Keratinocyte (primary cell): Measurements from ENCODE around the gene TSPAN8. TPM values are rescaled to one million over a fixed set of nuclear protein-coding genes. Genes with fewer than 3 reads are reported as not detected.

Experiments
- DNase-seq: peaks from one replicate; pipeline ENCODE4 v3.0.0-alpha.2; 2011; ENCODE audit warnings: low read depth, missing footprints, low spot score
- FAIRE-seq: peaks from 2 replicates; lab custom pipeline; 2011; peaks lifted over from hg19 to GRCh38; lab: Jason Lieb, UNC
- H2AFZ ChIP-seq: 2 replicates; pipeline ENCODE4 v1.6.0; 2012; ENCODE audit warnings: low read length, control low read depth, inconsistent platforms; ENCODE audit not compliant: control insufficient read depth
- H3K27ac ChIP-seq: 2 replicates; pipeline ENCODE4 v1.5.1; 2011; ENCODE audit warnings: low read length; ENCODE audit not compliant: control insufficient read depth, insufficient read depth
- H3K27me3 ChIP-seq: 3 replicates; pipeline ENCODE4 v1.6.0; 2011; ENCODE audit warnings: low read length; ENCODE audit not compliant: control insufficient read depth, insufficient read depth; ENCODE audit errors: extremely low read depth
- H3K36me3 ChIP-seq, 2 experiments: 2 replicates in 1 of 2; 3 replicates in 1 of 2; pipeline ENCODE4 v1.5.1; 2011; ENCODE audit warnings: low read length in 2 of 2, mild to moderate bottlenecking in 1 of 2; ENCODE audit not compliant: control insufficient read depth in 2 of 2, insufficient read depth in 2 of 2; ENCODE audit errors: extremely low read depth in 1 of 2
- H3K4me1 ChIP-seq: 3 replicates; pipeline ENCODE4 v1.5.1; 2011; ENCODE audit warnings: low read length; ENCODE audit not compliant: control insufficient read depth, insufficient read depth; ENCODE audit errors: extremely low read depth
- H3K4me2 ChIP-seq: 3 replicates; pipeline ENCODE4 v1.6.0; 2011; ENCODE audit warnings: low read depth, low read length; ENCODE audit not compliant: control insufficient read depth, insufficient read depth; ENCODE audit errors: extremely low read depth
- H3K4me3 ChIP-seq, 3 experiments: fragments of 200-600 bp in 1 of 3; sonication (generic) in 1 of 3; 2 replicates in 2 of 3; 3 replicates in 1 of 3; pipeline ENCODE4 v1.5.1; 2011 to 2016; ENCODE audit warnings: low read length in 3 of 3, mild to moderate bottlenecking in 3 of 3, control low read depth in 2 of 3, inconsistent platforms in 1 of 3, low read depth in 1 of 3, mixed read lengths in 1 of 3, mixed run types in 1 of 3, moderate library complexity in 1 of 3; ENCODE audit not compliant: control insufficient read depth in 2 of 3, insufficient read depth in 2 of 3; ENCODE audit errors: extremely low read depth in 1 of 3
- H3K79me2 ChIP-seq: 2 replicates; pipeline ENCODE4 v1.6.0; 2012; ENCODE audit warnings: low read length; ENCODE audit not compliant: control insufficient read depth, insufficient read depth
- H3K9ac ChIP-seq: 3 replicates; pipeline ENCODE4 v1.6.0; 2011; ENCODE audit warnings: low read length; ENCODE audit not compliant: control insufficient read depth, insufficient read depth; ENCODE audit errors: extremely low read depth
- H3K9me1 ChIP-seq: 3 replicates; pipeline ENCODE4 v1.6.0; 2011; ENCODE audit warnings: low read length; ENCODE audit not compliant: control insufficient read depth, insufficient read depth; ENCODE audit errors: extremely low read depth
- H3K9me3 ChIP-seq: 2 replicates; pipeline ENCODE4 v1.5.1; 2012; ENCODE audit warnings: low read depth, low read length; ENCODE audit not compliant: control insufficient read depth
- H4K20me1 ChIP-seq: 3 replicates; pipeline ENCODE4 v1.6.0; 2011; ENCODE audit warnings: low read length; ENCODE audit not compliant: control insufficient read depth, insufficient read depth; ENCODE audit errors: extremely low read depth
- EZH2 ChIP-seq: IDR thresholded peaks from one replicate; pipeline ENCODE4 v1.6.1; 2012; ENCODE audit warnings: inconsistent platforms, mild to moderate bottlenecking, low read length, moderate library complexity
- dilution Hi-C: fragments of 300-500 bp; cut with MboI; formaldehyde crosslinking; loops from one replicate; pipeline ENCODE4 v1.7.0; 2020; ENCODE audit warnings: low sequenced_read_pairs; ENCODE audit not compliant: extremely low pct_ligation_motif_present
- polyA plus RNA-seq, 5 experiments: library from polyadenylated mRNA; depleted of rRNA in 3 of 5; stranded (reverse) in 3 of 5; stranded (forward) in 1 of 5; unstranded in 1 of 5; fragments of >200 nt; gene quantifications; 1 replicate in 1 of 5; 2 replicates in 3 of 5; 3 replicates in 1 of 5; pipeline versions ENCODE4 v1.2.1 to v1.2.3, GENCODE V29; 2011 to 2012; ENCODE audit warnings: missing spikeins in 2 of 5, low read depth in 1 of 5, low replicate concordance in 1 of 5
- TF ChIP-seq, protein P1 (sequence below), 3 experiments: IDR thresholded peaks in 1 of 3; conservative IDR thresholded peaks in 1 of 3; optimal IDR thresholded peaks in 1 of 3; 2 replicates in 2 of 3; 3 replicates in 1 of 3; pipeline versions ENCODE3 to v1.5.1; 2011; ENCODE audit warnings: low read length in 3 of 3, mild to moderate bottlenecking in 3 of 3, moderate library complexity in 2 of 3, control low read depth in 1 of 3, inconsistent platforms in 1 of 3; ENCODE audit not compliant: insufficient read depth in 2 of 3; ENCODE audit errors: extremely low read depth in 1 of 3

TSPAN8 gene
- polyA plus RNA-seq, 1 donor (not counting 4 experiments of a cell fraction or from before 2014, with no cell fraction given): not detected

DNA sequence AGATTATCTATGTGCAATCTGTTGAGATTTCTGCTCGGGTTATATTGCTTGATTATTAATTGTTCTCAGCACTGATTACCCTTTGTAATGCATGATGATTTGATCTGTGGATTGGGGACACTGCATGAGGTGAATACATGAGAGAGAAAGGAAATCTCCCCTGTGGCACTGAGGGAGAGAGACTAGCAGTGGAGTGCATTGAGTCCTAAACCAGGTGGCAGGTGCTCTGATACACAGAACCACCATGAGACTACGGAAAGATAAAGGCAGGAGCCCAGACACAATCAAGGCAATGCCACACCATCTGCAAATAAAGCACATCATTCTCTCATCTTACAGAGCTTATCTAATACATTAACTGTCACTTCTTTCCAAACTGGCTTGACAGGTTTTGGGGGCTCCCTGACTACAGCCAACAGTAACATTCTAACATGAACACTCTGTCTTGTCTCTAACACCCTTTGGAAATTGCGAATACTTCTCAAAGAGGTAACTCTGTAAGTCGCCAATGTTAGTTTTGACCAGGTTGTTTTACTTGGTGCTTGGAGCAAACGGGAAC, 37.6 kb upstream of the TSPAN8 start:
- no peaks in the 10 kb centered on the region for H3K36me3 ChIP-seq
- H4K20me1 ChIP-seq: no peaks in the 10 kb centered on the region
- dilution Hi-C loops: no loop called here
- H2AFZ ChIP-seq: no peak overlapping the region
- H3K9me1 ChIP-seq: no peaks in the 10 kb centered on the region
- DNase-seq (no peak), FAIRE-seq (no peak)
- H3K27me3 ChIP-seq: no peaks in the 10 kb centered on the region
- H3K9ac ChIP-seq: no peak overlapping the region
- H3K27ac ChIP-seq: no peak overlapping the region
- no peaks in the 10 kb centered on the region for H3K79me2 ChIP-seq
- TF ChIP-seq, protein P1, sequence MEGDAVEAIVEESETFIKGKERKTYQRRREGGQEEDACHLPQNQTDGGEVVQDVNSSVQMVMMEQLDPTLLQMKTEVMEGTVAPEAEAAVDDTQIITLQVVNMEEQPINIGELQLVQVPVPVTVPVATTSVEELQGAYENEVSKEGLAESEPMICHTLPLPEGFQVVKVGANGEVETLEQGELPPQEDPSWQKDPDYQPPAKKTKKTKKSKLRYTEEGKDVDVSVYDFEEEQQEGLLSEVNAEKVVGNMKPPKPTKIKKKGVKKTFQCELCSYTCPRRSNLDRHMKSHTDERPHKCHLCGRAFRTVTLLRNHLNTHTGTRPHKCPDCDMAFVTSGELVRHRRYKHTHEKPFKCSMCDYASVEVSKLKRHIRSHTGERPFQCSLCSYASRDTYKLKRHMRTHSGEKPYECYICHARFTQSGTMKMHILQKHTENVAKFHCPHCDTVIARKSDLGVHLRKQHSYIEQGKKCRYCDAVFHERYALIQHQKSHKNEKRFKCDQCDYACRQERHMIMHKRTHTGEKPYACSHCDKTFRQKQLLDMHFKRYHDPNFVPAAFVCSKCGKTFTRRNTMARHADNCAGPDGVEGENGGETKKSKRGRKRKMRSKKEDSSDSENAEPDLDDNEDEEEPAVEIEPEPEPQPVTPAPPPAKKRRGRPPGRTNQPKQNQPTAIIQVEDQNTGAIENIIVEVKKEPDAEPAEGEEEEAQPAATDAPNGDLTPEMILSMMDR (optimal IDR thresholded peaks at IDR 0.05 in 1 of 3, IDR thresholded peaks at IDR 0.05 in 1 of 3, conservative IDR thresholded peaks at IDR 0.05 in 1 of 3; ENCODE audit: extremely low read depth in 1 of 3, insufficient read depth in 2 of 3, low read length in 3 of 3): no peak
- no peak for TF ChIP-seq EZH2
- H3K4me2 ChIP-seq: no peak overlapping the region
- H3K4me1 ChIP-seq: no peaks in the 10 kb centered on the region
- H3K4me3 ChIP-seq: no peak overlapping the region
- no peaks in the 10 kb centered on the region for H3K9me3 ChIP-seq

- dilution Hi-C loops: no loop called here
Measured at GRCh38 chr12:71194657-71195056, 36.9 kb upstream of the TSPAN8 start.

More at GRCh38 chr12:71194657-71195056, 36.9 kb upstream of the TSPAN8 start:
- no peaks in the 10 kb centered on the region for H3K9me3 ChIP-seq
- no peaks in the 10 kb centered on the region for H3K36me3 ChIP-seq
- H3K9me1 ChIP-seq: no peaks in the 10 kb centered on the region
- H3K27ac ChIP-seq: no peak overlapping the region
- no peaks in the 10 kb centered on the region for H3K4me1 ChIP-seq
- H3K4me2 ChIP-seq: no peak overlapping the region
- H4K20me1 ChIP-seq: no peaks in the 10 kb centered on the region
- FAIRE-seq (no peak), DNase-seq (no peak)
- no peak overlapping the region for H3K4me3 ChIP-seq
- H2AFZ ChIP-seq: no peak overlapping the region
- H3K27me3 ChIP-seq: no peaks in the 10 kb centered on the region
- TF ChIP-seq, protein P1 (optimal IDR thresholded peaks at IDR 0.05 in 1 of 3, IDR thresholded peaks at IDR 0.05 in 1 of 3, conservative IDR thresholded peaks at IDR 0.05 in 1 of 3; ENCODE audit: extremely low read depth in 1 of 3, insufficient read depth in 2 of 3, low read length in 3 of 3): no peak
- no peak for TF ChIP-seq EZH2
- no peak overlapping the region for H3K9ac ChIP-seq
- no peaks in the 10 kb centered on the region for H3K79me2 ChIP-seq
